H9 (cell line): ENCODE results near the gene OVOL3. TPM values are rescaled to one million over a fixed set of nuclear protein-coding genes. Genes with fewer than 3 reads are reported as not detected.

ENCODE experiments used
- DNase-seq: peaks from one replicate; pipeline ENCODE4 v3.0.0-alpha.2; 2017
- H2AFZ ChIP-seq: one replicate; pipeline ENCODE4 v1.6.1; 2013; ENCODE audit warnings: mild to moderate bottlenecking, low read length, control low read depth, moderate library complexity
- H2AK5ac ChIP-seq: 2 replicates; pipeline ENCODE4 v1.6.1; 2013; ENCODE audit warnings: low read length, control low read depth, mixed read lengths; ENCODE audit not compliant: insufficient read length
- H2BK120ac ChIP-seq: one replicate; pipeline ENCODE4 v1.6.1; 2013; ENCODE audit warnings: low read depth, mild to moderate bottlenecking, low read length, control low read depth, inconsistent platforms; ENCODE audit not compliant: poor library complexity, severe bottlenecking
- H2BK12ac ChIP-seq: 2 replicates; pipeline ENCODE4 v1.6.1; 2013; ENCODE audit warnings: low read length, control low read depth, mixed read lengths, low read depth; ENCODE audit not compliant: insufficient read length
- H2BK15ac ChIP-seq: 2 replicates; pipeline ENCODE4 v1.6.1; 2013; ENCODE audit warnings: low read depth, low read length, control low read depth
- H2BK20ac ChIP-seq: one replicate; pipeline ENCODE4 v1.6.1; 2013; ENCODE audit warnings: low read depth, mild to moderate bottlenecking, low read length, control low read depth, inconsistent platforms; ENCODE audit not compliant: poor library complexity, severe bottlenecking
- H2BK5ac ChIP-seq: 2 replicates; pipeline ENCODE4 v1.6.1; 2013; ENCODE audit warnings: low read length, control low read depth, mixed read lengths; ENCODE audit not compliant: insufficient read length
- H3K14ac ChIP-seq: 2 replicates; pipeline ENCODE4 v1.6.1; 2013; ENCODE audit warnings: low read length, control low read depth; ENCODE audit not compliant: insufficient read depth
- H3K18ac ChIP-seq: 2 replicates; pipeline ENCODE4 v1.6.1; 2013; ENCODE audit warnings: low read depth, mild to moderate bottlenecking, mixed read lengths, low read length, control low read depth; ENCODE audit not compliant: insufficient read length
- H3K23ac ChIP-seq: 2 replicates; pipeline ENCODE4 v1.6.1; 2013; ENCODE audit warnings: low read length, control low read depth, mixed read lengths, low read depth; ENCODE audit not compliant: insufficient read length
- H3K23me2 ChIP-seq: 2 replicates; pipeline ENCODE4 v1.6.1; 2013; ENCODE audit warnings: low read depth, mild to moderate bottlenecking, mixed read lengths, low read length, control low read depth; ENCODE audit not compliant: insufficient read length, poor library complexity, severe bottlenecking
- H3K27ac ChIP-seq: 2 replicates; pipeline ENCODE4 v1.5.1; 2013; ENCODE audit warnings: low read length, control low read depth, mixed read lengths, low read depth; ENCODE audit not compliant: insufficient read length
- H3K27me3 ChIP-seq: 2 replicates; pipeline ENCODE4 v1.6.1; 2013; ENCODE audit warnings: low read length, control low read depth, inconsistent platforms; ENCODE audit not compliant: insufficient read depth
- H3K4ac ChIP-seq: 2 replicates; pipeline ENCODE4 v1.6.1; 2013; ENCODE audit warnings: low read depth, mild to moderate bottlenecking, control low read depth, inconsistent platforms, low read length, moderate library complexity
- H3K4me1 ChIP-seq: 2 replicates; pipeline ENCODE4 v1.6.1; 2013; ENCODE audit warnings: low read length, control low read depth, inconsistent platforms; ENCODE audit not compliant: insufficient read depth
- H3K4me2 ChIP-seq: 2 replicates; pipeline ENCODE4 v1.6.1; 2013; ENCODE audit warnings: low read length, control low read depth, mixed read lengths; ENCODE audit not compliant: insufficient read length, insufficient read depth
- H3K56ac ChIP-seq: 2 replicates; pipeline ENCODE4 v1.6.1; 2013; ENCODE audit warnings: low read depth, mild to moderate bottlenecking, mixed read lengths, low read length, control low read depth; ENCODE audit not compliant: insufficient read length
- H3K79me1 ChIP-seq: 2 replicates; pipeline ENCODE4 v1.6.1; 2013; ENCODE audit warnings: low read depth, mild to moderate bottlenecking, moderate library complexity, low read length, control low read depth, inconsistent platforms; ENCODE audit not compliant: insufficient read depth, poor library complexity, severe bottlenecking
- H3K79me2 ChIP-seq: 2 replicates; pipeline ENCODE4 v1.6.1; 2013; ENCODE audit warnings: low read length, control low read depth, inconsistent platforms; ENCODE audit not compliant: insufficient read depth
- H3K9ac ChIP-seq: 2 replicates; pipeline ENCODE4 v1.6.1; 2013; ENCODE audit warnings: low read length, control low read depth, mixed read lengths; ENCODE audit not compliant: insufficient read length; ENCODE audit errors: extremely low read depth
- H3K9me3 ChIP-seq: one replicate; pipeline ENCODE4 v1.6.1; 2013; ENCODE audit warnings: low read depth, low read length, inconsistent platforms; ENCODE audit not compliant: control insufficient read depth
- H3T11ph ChIP-seq: one replicate; pipeline ENCODE4 v1.6.1; 2013; ENCODE audit warnings: mild to moderate bottlenecking, low read length, control low read depth, inconsistent platforms
- H4K20me1 ChIP-seq: one replicate; pipeline ENCODE4 v1.6.1; 2013; ENCODE audit not compliant: control insufficient read depth, insufficient read length, insufficient read depth
- H4K5ac ChIP-seq: 2 replicates; pipeline ENCODE4 v1.6.1; 2013; ENCODE audit warnings: low read depth, mild to moderate bottlenecking, mixed read lengths, low read length, control low read depth; ENCODE audit not compliant: insufficient read length
- H4K8ac ChIP-seq: replicated peaks from 2 replicates; pipeline ENCODE4 v1.6.1; 2013; ENCODE audit warnings: low read length, control low read depth, mixed read lengths, low read depth; ENCODE audit not compliant: insufficient read length
- H4K91ac ChIP-seq: 2 replicates; pipeline ENCODE4 v1.6.1; 2013; ENCODE audit warnings: low read depth, mild to moderate bottlenecking, moderate library complexity, mixed read lengths, low read length, control low read depth; ENCODE audit not compliant: insufficient read length
- H3K27ac Mint-ChIP-seq, 3 experiments: 2 replicates in 2 of 3; 3 replicates in 1 of 3; pipeline ENCODE4 v1.8.0; 2020 to 2021; ENCODE audit warnings: mixed read lengths in 3 of 3, mild to moderate bottlenecking in 1 of 3, moderate library complexity in 1 of 3
- H3K27me3 Mint-ChIP-seq: 2 replicates; pipeline ENCODE4 v1.8.0; 2021; ENCODE audit warnings: low read depth, mild to moderate bottlenecking, moderate library complexity, mixed read lengths
- H3K36me3 Mint-ChIP-seq, 3 experiments: 2 replicates in 2 of 3; 3 replicates in 1 of 3; pipeline ENCODE4 v1.8.0; 2020 to 2021; ENCODE audit warnings: low read depth in 3 of 3, mixed read lengths in 3 of 3; ENCODE audit not compliant: insufficient read depth in 1 of 3
- H3K4me1 Mint-ChIP-seq, 2 experiments: 2 replicates each; pipeline ENCODE4 v1.8.0; 2020; ENCODE audit warnings: mixed read lengths in 2 of 2
- H3K4me3 Mint-ChIP-seq, 2 experiments: 2 replicates in 1 of 2; 3 replicates in 1 of 2; pipeline ENCODE4 v1.8.0; 2020 to 2021; ENCODE audit warnings: mild to moderate bottlenecking in 2 of 2, mixed read lengths in 2 of 2, moderate library complexity in 1 of 2
- H3K9me3 Mint-ChIP-seq, 2 experiments: 2 replicates in 1 of 2; 3 replicates in 1 of 2; pipeline ENCODE4 v1.8.0; 2020; ENCODE audit warnings: mild to moderate bottlenecking in 2 of 2, mixed read lengths in 2 of 2, moderate library complexity in 1 of 2
- WGBS: extraction: QIAGEN DNeasy Blood & Tissue Kit; methylation state at CpG from one replicate; pipeline ENCODE4 v1.1.7; 2013; ENCODE audit warnings: missing lambda C conversion rate, low lambda C conversion rate, mixed read lengths; ENCODE audit not compliant: insufficient read length; ENCODE audit errors: extremely low coverage; 5-methylcytosine and 5-hydroxymethylcytosine counted together
- total RNA-seq: library from RNA; stranded (reverse); gene quantifications from 2 replicates; pipeline ENCODE4 v1.2.1, GENCODE V29; 2021
- TF ChIP-seq, protein P1 (sequence below): fragments of 200-600 bp; sonication (generic); conservative IDR thresholded peaks from 3 replicates; pipeline ENCODE4 v1.8.0; 2021; ENCODE audit warnings: antibody characterized with exemption, mild to moderate bottlenecking

Gene OVOL3
- total RNA-seq, 1 experiment from 2014 or later = not detected

DNA sequence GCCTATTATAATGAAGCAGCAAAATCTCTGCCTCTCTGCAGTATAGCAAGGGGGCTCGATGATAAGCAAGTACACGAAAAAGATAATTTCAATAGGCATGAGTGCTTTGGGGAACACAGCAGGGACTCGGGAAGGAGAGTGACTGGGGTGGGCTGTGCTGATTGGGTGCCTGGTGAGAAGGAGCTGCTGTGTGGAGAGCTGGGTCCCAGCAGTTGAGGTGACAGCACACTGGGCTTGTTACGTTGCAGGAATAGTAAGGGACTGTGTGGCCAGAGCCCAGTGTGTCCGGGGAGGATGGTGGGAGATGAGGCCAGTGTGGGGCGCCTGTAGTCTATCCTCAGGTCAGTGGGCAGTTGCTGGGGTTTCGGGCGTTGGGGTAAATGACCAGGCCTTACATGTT lies 38.9 kb upstream of the OVOL3 start:
- H2BK5ac ChIP-seq = no peak overlapping the region
- H4K8ac ChIP-seq = no peak overlapping the region
- no peak overlapping the region for H2BK12ac ChIP-seq
- Mint-ChIP-seq H3K4me3 (no peak overlapping the region), H3K27me3 (no peaks in the 10 kb centered on the region), H3K4me1 (no peaks in the 10 kb centered on the region), H3K27ac (no peak overlapping the region), H3K36me3 (peaks cover 55 to 81% (median 69%) of the 10 kb centered on the region in 3 experiments), H3K9me3 (peaks cover 0 to 3% of the 10 kb centered on the region in 2 experiments; a peak in 2 of 5 replicates)
- H3K79me2 ChIP-seq = no peaks in the 10 kb centered on the region
- no peak overlapping the region for H3K4me2 ChIP-seq
- H3K23ac ChIP-seq = no peak overlapping the region
- no peak overlapping the region for H3K14ac ChIP-seq
- no peak overlapping the region for H3K56ac ChIP-seq
- no peak overlapping the region for H4K5ac ChIP-seq
- H3T11ph ChIP-seq = no peak overlapping the region
- no peak overlapping the region for H2BK120ac ChIP-seq
- no peak overlapping the region for H3K27ac ChIP-seq
- H3K4ac ChIP-seq = no peak overlapping the region
- H3K9ac ChIP-seq = no peak overlapping the region
- H2AK5ac ChIP-seq = no peak overlapping the region
- H3K9me3 ChIP-seq = no peaks in the 10 kb centered on the region
- no peak overlapping the region for H2BK20ac ChIP-seq
- H3K79me1 ChIP-seq = no peaks in the 10 kb centered on the region
- H3K4me1 ChIP-seq = no peaks in the 10 kb centered on the region
- DNase-seq = no peak
- TF ChIP-seq, protein P1, sequence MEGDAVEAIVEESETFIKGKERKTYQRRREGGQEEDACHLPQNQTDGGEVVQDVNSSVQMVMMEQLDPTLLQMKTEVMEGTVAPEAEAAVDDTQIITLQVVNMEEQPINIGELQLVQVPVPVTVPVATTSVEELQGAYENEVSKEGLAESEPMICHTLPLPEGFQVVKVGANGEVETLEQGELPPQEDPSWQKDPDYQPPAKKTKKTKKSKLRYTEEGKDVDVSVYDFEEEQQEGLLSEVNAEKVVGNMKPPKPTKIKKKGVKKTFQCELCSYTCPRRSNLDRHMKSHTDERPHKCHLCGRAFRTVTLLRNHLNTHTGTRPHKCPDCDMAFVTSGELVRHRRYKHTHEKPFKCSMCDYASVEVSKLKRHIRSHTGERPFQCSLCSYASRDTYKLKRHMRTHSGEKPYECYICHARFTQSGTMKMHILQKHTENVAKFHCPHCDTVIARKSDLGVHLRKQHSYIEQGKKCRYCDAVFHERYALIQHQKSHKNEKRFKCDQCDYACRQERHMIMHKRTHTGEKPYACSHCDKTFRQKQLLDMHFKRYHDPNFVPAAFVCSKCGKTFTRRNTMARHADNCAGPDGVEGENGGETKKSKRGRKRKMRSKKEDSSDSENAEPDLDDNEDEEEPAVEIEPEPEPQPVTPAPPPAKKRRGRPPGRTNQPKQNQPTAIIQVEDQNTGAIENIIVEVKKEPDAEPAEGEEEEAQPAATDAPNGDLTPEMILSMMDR = no peak
- H2AFZ ChIP-seq = no peak overlapping the region
- no CpG with 5 or more reads among the region's 8 CpGs for WGBS
- H3K27me3 ChIP-seq = no peaks in the 10 kb centered on the region
- no peak overlapping the region for H2BK15ac ChIP-seq
- H3K23me2 ChIP-seq = no peaks in the 10 kb centered on the region
- H4K20me1 ChIP-seq = peaks cover 4% of the 10 kb centered on the region
- H4K91ac ChIP-seq = no peak overlapping the region
- H3K18ac ChIP-seq = no peak overlapping the region
